ENCODE data around the gene CHRM1.
"Not testable (repeated sequence)": the region's sequence is repeated elsewhere in the genome, so short reads cannot be mapped to it uniquely, and the experiment has no call there.

CHRM1 gene

DNA sequence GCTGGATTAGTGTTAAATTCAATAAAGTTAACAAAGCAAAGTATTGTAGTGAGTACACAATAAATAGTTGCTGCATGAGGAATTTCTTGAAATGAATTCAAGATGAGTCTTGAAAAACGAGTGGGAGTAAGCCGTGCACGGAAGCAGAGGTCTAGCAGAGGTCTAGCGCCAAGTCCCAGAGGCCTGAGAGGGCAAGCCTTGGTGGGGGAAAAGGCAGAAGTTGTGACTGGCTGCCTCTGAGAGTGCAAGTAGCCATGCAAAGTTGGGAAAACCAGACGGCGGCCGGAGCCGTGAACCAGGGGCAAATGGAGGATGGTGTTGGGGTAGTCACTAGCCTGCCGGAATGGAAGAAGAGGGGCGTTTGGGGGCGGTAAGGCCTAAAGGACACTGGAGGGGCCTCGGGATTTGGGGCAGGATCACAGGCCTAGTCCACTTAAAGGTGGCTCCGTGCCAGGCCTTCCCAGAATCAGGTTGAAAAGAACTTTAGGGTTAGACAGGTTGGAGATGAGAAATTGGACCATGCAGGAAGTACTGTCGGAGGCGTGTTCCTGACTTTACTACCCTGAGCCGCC, 40.8 kb downstream of the CHRM1 start:
- peak in 15 of 58 donors; percentile 43 to 81 (median 64) for DNase-seq

DNA sequence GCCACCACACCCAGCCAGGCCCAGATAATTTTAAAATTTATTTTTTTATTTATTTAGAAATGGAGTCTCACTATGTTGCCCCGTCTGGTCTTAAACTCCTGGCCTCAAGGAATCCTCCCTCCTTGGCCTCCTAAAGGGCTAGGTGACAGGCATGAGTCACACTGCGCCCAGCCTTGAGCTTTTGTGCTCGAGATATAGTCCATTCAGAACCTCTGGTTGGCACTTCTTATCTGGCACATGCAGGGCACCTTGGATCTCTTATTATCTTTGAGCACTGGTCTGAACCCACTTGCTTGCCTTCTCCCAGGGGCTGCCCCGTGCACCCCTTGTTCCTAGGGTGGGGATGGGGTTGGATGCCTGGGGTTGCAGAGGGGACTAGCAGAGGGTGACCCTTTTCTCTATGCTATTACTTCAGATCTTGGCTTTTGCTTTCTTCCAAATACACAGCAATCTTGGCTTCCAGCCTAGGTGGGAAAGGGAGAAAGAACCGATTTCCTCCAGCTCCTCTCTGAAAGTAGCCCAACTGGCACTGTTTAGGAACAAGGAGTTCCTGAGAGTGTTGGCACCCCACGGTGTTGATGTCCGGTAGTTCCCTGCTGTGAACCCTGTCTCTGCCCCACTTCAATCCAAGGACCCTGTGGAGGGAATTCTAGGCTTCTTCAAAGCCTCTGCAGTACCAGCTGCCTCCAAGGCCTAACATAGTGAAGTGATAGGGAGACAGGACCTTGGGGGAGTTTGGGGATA, 41.8 kb downstream of the CHRM1 start:
- DNase-seq: peak in 27 of 58 donors; percentile 9 to 64 (median 29)

DNA sequence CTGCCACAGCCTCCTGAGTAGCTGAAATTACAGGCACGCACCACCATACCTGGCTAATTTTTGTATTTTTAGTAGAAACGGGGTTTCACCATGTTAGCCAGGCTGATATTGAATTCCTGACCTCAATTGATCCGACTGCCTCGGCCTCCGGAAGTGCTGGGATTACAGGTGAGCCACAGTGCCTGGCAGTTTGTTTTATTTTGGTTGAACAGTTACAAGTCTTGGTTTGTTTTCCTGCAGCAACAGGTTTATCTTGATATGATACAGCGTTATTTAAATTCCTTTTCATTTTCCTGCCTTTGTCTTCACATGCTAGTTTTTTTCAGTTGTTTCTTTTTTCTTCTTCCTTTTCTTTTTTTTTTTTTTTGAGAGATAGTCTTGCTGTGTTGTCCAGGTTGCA, 44.5 kb downstream of the CHRM1 start:
- DNase-seq: no peak

DNA sequence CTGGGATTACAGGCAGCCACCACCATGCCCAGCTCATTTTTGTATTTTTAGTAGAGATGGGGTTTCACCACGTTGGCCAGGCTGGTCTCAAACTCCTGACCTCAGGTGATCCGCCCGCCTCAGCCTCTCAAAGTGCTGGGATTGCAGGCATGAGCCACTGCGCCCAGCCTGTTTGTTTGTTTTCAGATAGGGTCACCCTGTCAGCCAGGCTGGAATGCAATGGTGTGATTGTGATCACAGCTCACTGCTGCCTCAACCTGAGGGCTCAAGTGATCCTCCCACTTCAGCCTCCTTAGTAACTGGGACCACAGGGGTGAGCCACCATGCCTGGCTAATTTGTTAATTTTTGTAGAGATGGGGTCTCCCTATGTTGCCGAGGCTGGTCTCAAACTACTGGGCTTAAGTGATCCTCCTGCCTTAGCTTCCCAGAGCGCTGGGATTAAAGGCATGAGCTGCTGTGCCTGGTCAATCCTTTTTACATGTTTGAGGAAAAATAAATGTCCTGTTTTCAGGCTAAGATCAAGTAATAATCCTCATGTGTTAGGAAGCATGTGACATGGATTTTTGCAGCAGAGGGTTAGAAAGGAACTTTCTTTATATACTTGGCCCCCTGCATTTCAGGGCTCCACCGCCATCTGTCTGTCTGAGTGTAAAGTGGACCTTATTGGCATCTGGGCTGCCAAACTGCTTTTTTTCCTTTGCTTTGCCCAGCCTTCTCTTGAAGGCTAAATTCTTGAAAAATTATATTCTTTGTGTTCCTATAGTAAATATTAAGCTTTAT, 45.3 kb downstream of the CHRM1 start:
- DNase-seq: no peak

DNA sequence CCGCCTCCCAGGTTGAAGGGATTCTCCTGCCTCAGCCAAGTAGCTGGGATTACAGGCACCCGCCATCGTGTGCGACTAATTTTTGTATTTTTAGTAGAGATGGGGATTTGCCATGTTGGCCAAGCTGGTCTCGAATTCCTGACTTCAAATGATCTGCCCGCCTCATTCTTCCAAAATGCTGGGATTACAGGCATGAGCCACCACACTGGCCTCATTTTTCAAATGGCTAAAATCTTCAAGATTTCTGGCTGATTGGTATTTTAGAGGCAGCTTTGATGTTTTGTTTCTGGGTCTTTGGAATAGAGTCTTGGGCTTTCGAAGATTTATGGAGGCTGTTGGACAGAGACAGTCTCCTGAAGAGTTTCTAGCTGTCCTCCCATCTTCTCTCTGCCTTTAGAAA, 46.3 kb downstream of the CHRM1 start:
- DNase-seq: no peak

DNA sequence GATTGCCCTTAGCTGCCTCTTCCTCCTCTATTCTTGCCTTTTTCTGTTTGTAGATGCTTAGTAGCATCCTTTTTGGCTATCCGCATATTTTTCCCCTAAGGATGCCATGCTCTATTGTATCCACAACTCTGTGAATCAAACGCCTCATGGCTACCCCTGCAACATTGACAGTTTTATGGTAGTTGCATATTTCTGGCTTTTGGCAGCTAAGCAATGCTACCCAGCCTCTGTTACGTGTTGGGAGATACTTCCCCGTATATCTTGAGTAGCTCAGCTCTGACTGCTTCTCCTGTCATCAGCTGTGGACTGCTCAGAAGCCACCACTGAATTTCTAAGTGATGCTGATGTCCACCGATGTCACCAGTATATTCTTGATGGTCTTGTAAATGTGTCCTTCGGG, 55.5 kb downstream of the CHRM1 start:
- DNase-seq: no peak

DNA sequence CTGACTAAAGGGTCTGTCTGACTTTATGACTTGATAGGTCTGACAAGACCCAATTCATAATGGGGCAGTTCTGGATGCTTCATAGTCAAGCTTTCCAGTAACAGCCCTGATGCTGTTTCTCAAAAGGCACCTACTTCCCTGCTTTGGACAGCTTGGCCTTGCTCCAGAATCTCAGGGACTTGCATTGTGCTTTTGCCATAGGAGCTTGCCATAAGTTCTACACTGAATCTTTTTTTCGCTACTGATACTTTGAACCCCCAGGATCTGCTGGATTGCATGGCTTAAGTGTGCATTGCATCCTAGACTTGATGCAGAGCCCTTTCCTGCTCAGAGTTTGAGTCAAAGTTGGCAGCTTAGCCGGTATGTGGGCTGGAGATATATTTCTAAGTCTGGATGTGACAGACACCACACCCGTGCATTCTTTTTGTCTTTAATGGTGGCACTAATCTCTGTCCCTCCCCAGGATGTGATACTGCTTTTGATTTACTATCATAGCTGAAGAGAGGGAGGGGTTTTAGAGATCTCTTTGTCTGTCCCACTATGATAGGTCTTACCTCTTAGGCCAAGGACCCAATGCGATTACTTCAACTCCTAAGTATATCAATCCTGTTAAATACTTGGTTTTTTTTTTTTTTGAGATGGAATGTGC, 57.4 kb downstream of the CHRM1 start:
- peak in 3 of 58 donors; percentile 1 to 12 (median 8) for DNase-seq

DNA sequence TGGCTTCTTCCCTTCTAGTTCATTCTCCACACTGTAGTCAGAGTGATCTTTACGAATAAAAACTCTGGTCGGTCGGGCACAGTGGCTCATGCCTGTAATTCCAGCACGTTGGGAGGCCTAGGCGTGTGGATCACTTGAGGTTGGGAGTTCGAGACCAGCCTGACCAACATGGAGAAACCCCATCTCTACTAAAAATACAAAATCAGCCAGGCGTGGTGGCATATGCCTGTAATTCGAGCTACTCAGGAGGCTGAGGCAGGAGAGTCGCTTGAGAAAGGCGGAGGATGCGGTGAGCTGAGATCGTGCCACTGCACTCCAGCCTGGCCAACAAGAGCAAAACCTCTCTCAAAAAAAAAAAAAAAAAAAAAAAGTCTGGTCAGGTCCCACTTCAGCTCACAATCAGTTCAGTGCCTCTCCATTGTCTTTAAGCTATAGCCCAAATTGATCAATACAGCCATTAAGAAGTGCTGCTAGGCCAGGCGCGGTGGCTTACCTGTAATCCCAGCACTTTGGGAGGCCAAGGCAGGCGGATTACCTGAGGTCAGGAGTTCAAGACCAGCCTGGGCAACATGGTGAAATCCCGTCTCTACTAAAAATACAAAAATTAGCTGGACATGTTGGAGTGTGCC, 59.5 kb downstream of the CHRM1 start:
- DNase-seq: not testable (repeated sequence)

DNA sequence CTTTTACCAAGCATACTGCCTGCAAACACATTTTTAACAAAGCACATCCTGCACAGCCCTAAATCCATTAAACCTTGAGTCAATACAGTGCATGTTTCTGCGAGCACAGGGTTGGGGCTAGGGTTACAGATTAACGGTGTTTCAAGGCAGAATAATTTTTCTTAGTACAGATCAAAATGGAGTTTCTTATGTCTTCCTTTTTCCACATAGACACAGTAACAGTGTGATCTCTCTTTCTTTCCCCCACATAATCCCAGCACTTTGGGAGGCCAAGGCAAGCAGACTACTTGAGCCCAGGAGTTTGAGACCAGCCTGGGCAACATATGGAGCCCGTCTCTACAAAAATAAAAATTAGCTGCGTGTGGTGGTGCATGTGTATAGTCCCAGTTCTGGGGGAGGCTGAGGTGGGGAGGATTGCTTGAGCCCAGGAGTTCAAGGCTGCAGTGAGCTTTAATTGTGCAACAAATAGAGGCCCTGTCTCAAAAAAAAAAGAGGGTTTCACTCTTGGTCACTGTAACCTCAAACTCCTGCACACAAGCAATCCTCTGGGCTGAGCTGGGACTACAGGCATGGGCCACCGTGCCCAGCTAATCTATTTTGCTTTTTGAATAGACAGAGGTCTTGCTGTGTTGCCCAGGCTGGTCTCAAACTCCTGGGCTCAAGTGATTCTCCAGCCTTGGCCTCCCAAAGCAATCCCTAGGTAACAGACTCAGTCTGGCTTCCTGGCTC, 60.2 kb downstream of the CHRM1 start:
- DNase-seq: no peak

DNA sequence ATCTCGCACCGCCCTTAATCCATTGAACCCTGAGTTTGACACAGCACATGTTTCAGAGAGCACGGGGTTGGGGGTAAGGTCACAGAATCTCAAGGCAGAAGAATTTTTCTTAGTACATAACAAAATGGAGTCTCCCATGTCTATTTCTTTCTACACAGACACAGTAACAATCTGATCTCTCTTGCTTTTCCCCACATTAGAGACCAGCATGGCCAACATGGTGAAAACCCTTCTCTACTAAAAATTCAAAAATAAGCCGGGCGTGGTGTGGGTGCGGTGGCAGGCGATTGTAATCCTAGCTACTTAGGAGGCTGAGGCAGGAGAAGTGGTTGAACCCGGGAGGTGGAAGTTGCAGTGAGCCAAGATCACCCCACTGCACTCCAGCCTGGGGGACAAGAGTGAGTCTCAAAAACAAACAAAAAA, 61.9 kb downstream of the CHRM1 start:
- not testable (repeated sequence) for DNase-seq

Data from anterior cingulate cortex (tissue), 58 donors.